Mesenchymal stem cell (in vitro differentiated cells and primary cell): ENCODE measurements around the gene B3GALT2.
A peak's percentile ranks its signal among the peaks of the same experiment; 100 is the strongest.

ENCODE experiments used
- DNase-seq: peaks from one replicate; pipeline ENCODE4 v3.0.0-alpha.2; 2013
- H2AFZ ChIP-seq: one replicate; pipeline ENCODE4 v1.6.1; 2013; ENCODE audit warnings: low read depth, mild to moderate bottlenecking, control low read depth, inconsistent platforms, low read length, moderate library complexity
- H2AK5ac ChIP-seq: 2 replicates; pipeline ENCODE4 v1.6.1; 2013; ENCODE audit warnings: low read length, moderate library complexity, mild to moderate bottlenecking, inconsistent platforms; ENCODE audit not compliant: severe bottlenecking
- H2BK120ac ChIP-seq: one replicate; pipeline ENCODE4 v1.6.1; 2013; ENCODE audit warnings: low read depth, mild to moderate bottlenecking, inconsistent platforms, low read length, moderate library complexity
- H2BK12ac ChIP-seq, 2 experiments: one replicate each; pipeline ENCODE4 v1.6.1; 2013; ENCODE audit warnings: inconsistent platforms in 2 of 2, low read length in 2 of 2, mild to moderate bottlenecking in 2 of 2, moderate library complexity in 2 of 2, control low read depth in 1 of 2
- H2BK15ac ChIP-seq: one replicate; pipeline ENCODE4 v1.6.1; 2013; ENCODE audit warnings: mild to moderate bottlenecking, low read depth, inconsistent platforms; ENCODE audit not compliant: poor library complexity, severe bottlenecking
- H2BK5ac ChIP-seq: 2 replicates; pipeline ENCODE4 v1.6.1; 2013; ENCODE audit warnings: low read depth, mild to moderate bottlenecking, low read length, control low read depth, inconsistent platforms; ENCODE audit not compliant: poor library complexity, severe bottlenecking
- H3K14ac ChIP-seq, 2 experiments: one replicate each; pipeline ENCODE4 v1.6.1; 2013; ENCODE audit warnings: inconsistent platforms in 2 of 2, low read length in 2 of 2, control low read depth in 1 of 2, mild to moderate bottlenecking in 1 of 2, moderate library complexity in 1 of 2
- H3K18ac ChIP-seq, 2 experiments: one replicate each; pipeline ENCODE4 v1.6.1; 2013; ENCODE audit warnings: inconsistent platforms in 2 of 2, low read length in 2 of 2, control low read depth in 1 of 2, low read depth in 1 of 2, mild to moderate bottlenecking in 1 of 2
- H3K23ac ChIP-seq, 2 experiments: one replicate each; pipeline ENCODE4 v1.6.1; 2013; ENCODE audit warnings: inconsistent platforms in 2 of 2, low read length in 2 of 2, mild to moderate bottlenecking in 2 of 2, moderate library complexity in 2 of 2, control low read depth in 1 of 2
- H3K27ac ChIP-seq: 2 replicates; pipeline ENCODE4 v1.5.1; 2013; ENCODE audit warnings: mild to moderate bottlenecking, moderate library complexity, low read length, control low read depth, inconsistent platforms; ENCODE audit not compliant: poor library complexity, severe bottlenecking
- H3K27me3 ChIP-seq, 2 experiments: 2 replicates each; pipeline versions ENCODE4 v1.6.1 to v1.7.0; 2013; ENCODE audit warnings: low read length in 2 of 2, mild to moderate bottlenecking in 2 of 2, moderate library complexity in 2 of 2, control low read depth in 1 of 2, inconsistent platforms in 1 of 2; ENCODE audit not compliant: control insufficient read depth in 1 of 2, insufficient read depth in 1 of 2
- H3K36me3 ChIP-seq, 2 experiments: 2 replicates each; pipeline versions ENCODE4 v1.6.1 to v1.7.0; 2013; ENCODE audit warnings: low read length in 2 of 2, control low read depth in 1 of 2, inconsistent platforms in 1 of 2, low read depth in 1 of 2, mild to moderate bottlenecking in 1 of 2; ENCODE audit not compliant: insufficient read depth in 2 of 2, control insufficient read depth in 1 of 2
- H3K4ac ChIP-seq, 2 experiments: one replicate each; pipeline ENCODE4 v1.6.1; 2013; ENCODE audit warnings: inconsistent platforms in 2 of 2, low read length in 2 of 2, mild to moderate bottlenecking in 2 of 2, moderate library complexity in 2 of 2, control low read depth in 1 of 2, low read depth in 1 of 2
- H3K4me1 ChIP-seq: 2 replicates; pipeline ENCODE4 v1.6.1; 2013; ENCODE audit warnings: low read depth, low read length, control low read depth; ENCODE audit not compliant: control insufficient read depth, insufficient read depth
- H3K4me2 ChIP-seq: 2 replicates; pipeline ENCODE4 v1.6.1; 2013; ENCODE audit warnings: low read length, mild to moderate bottlenecking, inconsistent platforms; ENCODE audit not compliant: poor library complexity, severe bottlenecking
- H3K4me3 ChIP-seq, 2 experiments: 2 replicates each; pipeline versions ENCODE4 v1.5.1 to v1.7.0; 2013; ENCODE audit warnings: low read length in 2 of 2, mild to moderate bottlenecking in 2 of 2, control low read depth in 1 of 2, low read depth in 1 of 2; ENCODE audit not compliant: insufficient read depth in 1 of 2
- H3K79me1 ChIP-seq: replicated peaks from 2 replicates; pipeline ENCODE4 v1.6.1; 2013; ENCODE audit warnings: mild to moderate bottlenecking, control low read depth, low read length, inconsistent platforms; ENCODE audit not compliant: poor library complexity, severe bottlenecking
- H3K9ac ChIP-seq: 2 replicates; pipeline ENCODE4 v1.7.0; 2013; ENCODE audit warnings: mild to moderate bottlenecking, low read length, moderate library complexity
- H3K9me3 ChIP-seq: 2 replicates; pipeline ENCODE4 v1.7.0; 2013; ENCODE audit warnings: mild to moderate bottlenecking, low read length; ENCODE audit not compliant: control insufficient read depth
- H4K8ac ChIP-seq: one replicate; pipeline ENCODE4 v1.6.1; 2013; ENCODE audit warnings: inconsistent platforms, mild to moderate bottlenecking, low read length, moderate library complexity
- H4K91ac ChIP-seq: one replicate; pipeline ENCODE4 v1.6.1; 2013; ENCODE audit warnings: mild to moderate bottlenecking, low read length, inconsistent platforms
- WGBS: methylation state at CpG from one replicate; pipeline ENCODE4 v1.1.7; 2013; ENCODE audit warnings: mixed read lengths; 5-methylcytosine and 5-hydroxymethylcytosine counted together

Gene B3GALT2

GRCh38 chr1:193143285-193143684 lies 43.1 kb downstream of the B3GALT2 start:
- H2BK5ac ChIP-seq: no peak overlapping the region
- no peak overlapping the region for H3K4me3 ChIP-seq
- no peaks in the 10 kb centered on the region for H3K27me3 ChIP-seq
- H3K14ac ChIP-seq: no peak overlapping the region
- peaks cover 18 to 86% of the 10 kb centered on the region in 2 experiments for H3K36me3 ChIP-seq
- H2BK120ac ChIP-seq: no peak overlapping the region
- H3K4me2 ChIP-seq: no peak overlapping the region
- H2BK15ac ChIP-seq: no peak overlapping the region
- H3K9ac ChIP-seq: no peak overlapping the region
- no peak overlapping the region for H2BK12ac ChIP-seq
- H3K4me1 ChIP-seq: peaks cover 1% of the 10 kb centered on the region
- WGBS: no CpG with 5 or more reads among the region's 1 CpG
- H3K18ac ChIP-seq: no peak overlapping the region
- no peak overlapping the region for H3K27ac ChIP-seq
- no peak overlapping the region for H3K23ac ChIP-seq
- DNase-seq: peak; percentile 34
- no peak overlapping the region for H2AFZ ChIP-seq
- no peaks in the 10 kb centered on the region for H3K9me3 ChIP-seq
- no peak overlapping the region for H2AK5ac ChIP-seq
- no peak overlapping the region for H4K91ac ChIP-seq
- H4K8ac ChIP-seq: no peak overlapping the region
- H3K4ac ChIP-seq: no peak overlapping the region
- peaks cover 26% of the 10 kb centered on the region for H3K79me1 ChIP-seq

- Histone ChIP-seq H3K4me2 (no peak overlapping the region), H3K18ac (no peak overlapping the region), H2AK5ac (no peak overlapping the region), H3K27ac (no peak overlapping the region), H3K4ac (no peak overlapping the region), H3K9me3 (no peaks in the 10 kb centered on the region), H2BK12ac (no peak overlapping the region), H4K8ac (no peak overlapping the region), H3K23ac (no peak overlapping the region), H3K4me1 (peaks cover 1% of the 10 kb centered on the region), H2AFZ (no peak overlapping the region), H3K27me3 (no peaks in the 10 kb centered on the region), H3K14ac (no peak overlapping the region), H3K4me3 (no peak overlapping the region), H4K91ac (no peak overlapping the region), H3K36me3 (peaks cover 18 to 86% of the 10 kb centered on the region in 2 experiments), H2BK120ac (no peak overlapping the region), H3K79me1 (peaks cover 21% of the 10 kb centered on the region), H2BK5ac (no peak overlapping the region), H3K9ac (no peak overlapping the region), H2BK15ac (no peak overlapping the region)
- DNase-seq: no peak
- WGBS: 100% methylated on average over 1 of the region's 2 CpGs
Measured at GRCh38 chr1:193142409-193142808, 44.0 kb downstream of the B3GALT2 start.

GRCh38 chr1:193141804-193142203 lies 44.6 kb downstream of the B3GALT2 start:
- Histone ChIP-seq H3K4me3 (no peak overlapping the region), H2BK5ac (no peak overlapping the region), H3K36me3 (peaks cover 15 to 87% of the 10 kb centered on the region in 2 experiments), H3K14ac (no peak overlapping the region), H3K18ac (no peak overlapping the region), H2BK120ac (no peak overlapping the region), H3K4me1 (peaks cover 1% of the 10 kb centered on the region), H2AK5ac (no peak overlapping the region), H4K8ac (no peak overlapping the region), H3K23ac (no peak overlapping the region), H4K91ac (no peak overlapping the region), H3K4ac (no peak overlapping the region), H2BK15ac (no peak overlapping the region), H2AFZ (no peak overlapping the region), H3K79me1 (peaks cover 17% of the 10 kb centered on the region), H3K4me2 (no peak overlapping the region), H3K9me3 (no peaks in the 10 kb centered on the region), H3K9ac (peak overlapping the region; percentile 30), H3K27ac (no peak overlapping the region), H3K27me3 (no peaks in the 10 kb centered on the region), H2BK12ac (no peak overlapping the region)
- 100% methylated on average over 2 of the region's 3 CpGs for WGBS
- DNase-seq: no peak

GRCh38 chr1:193140254-193140653 lies 46.2 kb downstream of the B3GALT2 start:
- H2BK15ac ChIP-seq: no peak overlapping the region
- no peak overlapping the region for H2BK12ac ChIP-seq
- no peak overlapping the region for H2AFZ ChIP-seq
- no peak overlapping the region for H2BK5ac ChIP-seq
- H3K4ac ChIP-seq: no peak overlapping the region
- H2AK5ac ChIP-seq: no peak overlapping the region
- peaks cover 1% of the 10 kb centered on the region for H3K4me1 ChIP-seq
- DNase-seq: no peak
- no peak overlapping the region for H2BK120ac ChIP-seq
- H3K9ac ChIP-seq: no peak overlapping the region
- no peak overlapping the region for H3K4me2 ChIP-seq
- no peaks in the 10 kb centered on the region for H3K9me3 ChIP-seq
- no peak overlapping the region for H4K8ac ChIP-seq
- H3K23ac ChIP-seq: no peak overlapping the region
- H3K14ac ChIP-seq: no peak overlapping the region
- H3K4me3 ChIP-seq: no peak overlapping the region
- H3K18ac ChIP-seq: no peak overlapping the region
- H4K91ac ChIP-seq: no peak overlapping the region
- H3K36me3 ChIP-seq: peaks cover 12 to 89% of the 10 kb centered on the region in 2 experiments
- WGBS: 95% methylated on average over 7 of the region's 7 CpGs
- H3K27ac ChIP-seq: no peak overlapping the region
- H3K27me3 ChIP-seq: no peaks in the 10 kb centered on the region
- H3K79me1 ChIP-seq: peaks cover 16% of the 10 kb centered on the region
